ENCODE data around the gene APCDD1.
A peak's percentile ranks its signal among the peaks of the same experiment; 100 is the strongest.

Gene APCDD1

DNA sequence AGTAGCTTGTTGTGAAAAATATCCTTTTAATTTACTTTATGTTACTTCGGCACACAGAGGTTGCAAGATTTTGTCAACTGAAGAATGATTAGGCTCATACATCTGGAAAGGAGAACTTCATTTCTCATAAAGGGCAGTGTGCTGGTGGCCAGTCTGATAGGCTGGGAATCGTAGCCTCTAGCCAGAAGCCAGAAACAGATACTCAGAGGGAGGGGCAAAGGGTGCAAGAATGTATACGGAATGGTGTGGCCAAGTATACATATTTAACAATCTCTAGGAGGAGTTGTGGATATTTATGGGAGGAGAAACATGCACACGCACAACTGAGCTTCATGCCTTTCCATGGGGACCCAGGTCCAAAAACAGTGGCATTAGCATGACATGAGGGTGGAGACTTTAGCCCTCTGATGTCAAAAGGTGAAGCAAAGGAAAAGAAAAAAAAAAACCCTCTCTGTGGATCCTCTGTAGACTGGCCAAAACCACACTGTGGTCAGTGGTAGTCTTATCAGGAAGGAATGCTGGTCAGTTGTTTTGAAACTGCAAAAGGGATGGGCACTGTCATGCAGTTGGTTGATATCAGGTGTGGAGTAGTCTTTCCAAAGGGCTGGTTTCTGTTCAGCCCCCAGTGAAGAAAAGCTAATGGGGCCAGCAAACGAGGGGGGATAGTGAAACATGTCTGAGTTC, 34.9 kb upstream of the APCDD1 start:
- TF ChIP-seq POLR2A (IDR thresholded peaks at IDR 0.05; ENCODE audit: low read length) = no peak
- DNase-seq = peak in 1 of 2 experiments; percentile 17

DNA sequence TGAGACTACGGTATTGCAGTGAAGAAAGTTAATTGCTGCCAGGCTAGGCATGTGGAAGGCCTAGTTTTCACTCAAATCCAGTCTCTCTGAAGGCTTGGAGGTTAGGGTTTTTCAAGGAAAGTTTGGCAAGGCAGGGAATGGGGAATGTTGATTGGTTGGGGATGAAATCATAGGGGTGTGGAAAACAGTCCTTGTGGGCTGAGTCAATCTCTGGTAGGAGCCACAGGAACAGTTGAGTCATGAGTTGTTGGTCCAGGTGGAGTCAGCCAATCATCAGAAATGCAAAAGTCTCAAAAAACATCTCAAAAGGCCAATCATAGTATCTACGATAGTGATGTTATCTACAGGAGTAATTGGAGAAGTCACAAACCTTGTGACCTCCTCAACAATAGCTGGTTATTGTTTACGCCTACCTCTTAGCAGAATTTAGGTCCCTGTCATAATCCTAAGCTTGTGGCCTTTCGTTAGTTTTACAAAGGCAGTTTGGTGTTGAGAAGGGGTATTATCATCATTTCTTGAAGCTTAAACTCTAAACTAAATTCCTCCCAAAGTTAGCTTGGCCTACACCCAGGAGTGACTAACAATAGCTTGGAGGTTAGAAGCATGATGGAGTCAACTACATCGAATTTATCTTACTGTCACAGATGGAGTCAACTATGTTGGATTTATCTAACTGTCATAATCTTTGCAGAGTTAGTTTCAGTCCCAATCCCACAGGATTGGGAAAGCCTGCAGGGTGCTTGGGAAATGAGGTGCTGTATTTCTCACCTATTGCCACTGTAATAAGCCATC, 33.7 kb upstream of the APCDD1 start:
- TF ChIP-seq GATA1 (IDR thresholded peaks at IDR 0.05; ENCODE audit: low read depth, low read length) = no peak
- TF ChIP-seq POLR2A (IDR thresholded peaks at IDR 0.05; ENCODE audit: low read length) = no peak
- no peak for DNase-seq

DNA sequence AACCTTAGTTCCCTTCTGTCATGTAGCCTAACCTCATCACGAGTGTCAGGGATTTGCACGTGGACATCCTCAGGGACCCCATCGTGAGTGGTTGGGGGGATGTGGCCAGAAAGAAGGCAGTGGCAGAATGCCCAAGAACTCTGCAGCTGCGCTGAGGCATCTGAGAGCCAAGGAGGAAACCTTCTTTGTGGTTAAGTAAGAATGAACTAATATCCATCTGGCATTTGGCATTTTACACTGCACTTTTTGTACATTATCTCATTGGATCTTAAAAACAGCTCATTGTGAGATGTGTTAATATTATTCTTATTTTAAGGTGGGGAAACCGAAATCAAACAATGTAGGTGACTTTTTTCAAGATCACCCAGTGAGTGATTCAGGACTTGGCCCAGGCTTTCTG, 32.6 kb upstream of the APCDD1 start:
- TF ChIP-seq POLR2A (IDR thresholded peaks at IDR 0.05; ENCODE audit: low read length) = no peak
- TF ChIP-seq GATA1 (IDR thresholded peaks at IDR 0.05; ENCODE audit: low read depth, low read length) = no peak
- DNase-seq = no peak

DNA sequence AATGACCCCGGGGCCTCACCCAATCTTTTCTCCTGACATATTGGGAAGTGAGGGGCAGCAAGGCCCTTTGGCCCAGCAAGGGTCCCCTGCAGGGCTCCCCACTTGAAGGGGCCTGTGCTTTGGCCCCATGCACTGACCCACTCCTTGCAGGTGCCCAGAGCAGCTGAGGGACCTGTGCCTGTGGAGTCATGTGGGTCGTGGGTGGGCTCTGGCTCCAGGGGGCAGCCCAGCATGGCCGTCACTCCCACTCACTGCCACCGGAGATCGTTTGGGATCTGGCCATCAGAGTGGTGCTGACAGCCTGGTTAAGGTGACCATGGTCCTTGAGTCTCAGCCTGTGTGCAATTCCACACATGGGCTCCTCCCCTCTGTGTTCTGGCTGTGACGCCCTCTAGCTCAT, 31.7 kb upstream of the APCDD1 start:
- TF ChIP-seq GATA1 (IDR thresholded peaks at IDR 0.05; ENCODE audit: low read depth, low read length) (no peak), POLR2A (IDR thresholded peaks at IDR 0.05; ENCODE audit: low read length) (no peak)
- no peak for DNase-seq

DNA sequence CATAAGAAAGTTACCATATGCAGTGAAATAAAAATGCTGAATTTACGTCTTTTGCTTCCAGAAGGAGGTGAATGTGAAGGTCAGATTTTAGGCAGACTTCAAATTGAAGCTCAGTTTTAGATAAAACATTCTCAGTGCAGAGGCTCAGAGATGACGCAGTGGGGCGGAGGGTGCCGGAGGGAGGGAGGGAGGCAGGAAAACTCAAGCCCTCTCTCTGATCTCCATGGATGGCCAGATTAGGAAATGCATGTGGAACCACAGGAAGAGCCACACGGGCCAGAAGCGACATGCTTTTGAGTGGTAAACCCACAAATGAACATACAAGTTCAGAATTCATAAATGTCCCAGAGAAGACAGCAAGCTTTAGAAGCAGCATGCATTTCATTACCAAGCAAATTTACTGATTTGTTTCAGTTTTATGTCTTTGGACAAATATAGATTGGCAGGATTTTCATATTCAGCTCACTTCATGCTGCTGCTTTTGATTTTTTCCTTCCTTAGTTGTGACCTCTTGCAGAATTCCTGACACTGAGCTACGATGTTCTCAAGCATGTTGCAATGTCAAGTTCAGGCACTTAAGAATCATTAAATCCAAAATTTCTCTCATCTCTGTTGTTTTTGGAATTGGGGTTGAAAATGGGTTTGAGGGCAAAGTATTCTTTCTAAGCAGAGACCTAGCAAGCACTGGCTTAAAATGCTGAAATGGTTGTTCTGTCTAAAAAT, 29.7 kb upstream of the APCDD1 start:
- DNase-seq = no peak
- TF ChIP-seq GATA1 (IDR thresholded peaks at IDR 0.05; ENCODE audit: low read depth, low read length) (no peak), POLR2A (IDR thresholded peaks at IDR 0.05; ENCODE audit: low read length) (no peak)

DNA sequence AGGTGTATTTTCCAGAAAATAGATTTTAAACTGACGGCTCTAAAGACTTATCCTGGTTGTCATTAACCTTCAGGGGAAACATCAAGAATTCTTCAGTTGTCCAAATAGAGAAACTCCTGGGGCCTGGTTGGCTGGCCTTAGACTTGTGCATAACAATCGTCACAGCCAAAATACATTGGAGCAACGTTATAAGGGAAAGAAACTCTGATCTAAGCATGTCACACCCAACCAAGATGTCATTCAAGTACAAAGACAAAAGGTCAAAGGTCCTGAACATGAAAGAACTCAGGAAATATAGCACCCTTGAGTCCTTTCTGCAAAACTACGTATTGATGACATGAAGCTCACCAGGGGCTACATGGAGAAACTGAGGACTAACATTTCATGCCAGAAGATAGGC, 23.8 kb upstream of the APCDD1 start:
- TF ChIP-seq GATA1 (IDR thresholded peaks at IDR 0.05; ENCODE audit: low read depth, low read length) (no peak), POLR2A (IDR thresholded peaks at IDR 0.05; ENCODE audit: low read length) (no peak)
- DNase-seq = no peak

DNA sequence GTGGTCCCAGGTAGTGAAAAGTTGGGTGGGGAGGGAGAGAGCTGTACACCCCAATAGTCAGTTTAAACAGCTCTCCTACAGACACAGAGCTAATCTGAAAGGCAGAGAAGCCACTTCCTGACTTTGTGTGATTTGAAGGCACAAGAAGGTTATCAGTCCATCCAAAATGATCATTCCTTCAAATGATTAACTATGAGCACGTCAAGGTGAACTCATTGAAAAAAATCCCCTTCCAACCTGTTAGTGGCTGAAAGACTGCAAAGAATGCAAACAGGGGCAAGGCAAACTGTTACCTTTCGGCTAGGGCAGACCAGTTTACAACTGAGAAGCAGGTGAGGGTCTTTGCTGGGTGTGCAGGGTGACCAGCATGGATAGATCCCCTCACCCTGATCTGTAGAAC, 22.8 kb upstream of the APCDD1 start:
- TF ChIP-seq GATA1 (IDR thresholded peaks at IDR 0.05; ENCODE audit: low read depth, low read length) (no peak), POLR2A (IDR thresholded peaks at IDR 0.05; ENCODE audit: low read length) (no peak)
- DNase-seq = no peak

DNA sequence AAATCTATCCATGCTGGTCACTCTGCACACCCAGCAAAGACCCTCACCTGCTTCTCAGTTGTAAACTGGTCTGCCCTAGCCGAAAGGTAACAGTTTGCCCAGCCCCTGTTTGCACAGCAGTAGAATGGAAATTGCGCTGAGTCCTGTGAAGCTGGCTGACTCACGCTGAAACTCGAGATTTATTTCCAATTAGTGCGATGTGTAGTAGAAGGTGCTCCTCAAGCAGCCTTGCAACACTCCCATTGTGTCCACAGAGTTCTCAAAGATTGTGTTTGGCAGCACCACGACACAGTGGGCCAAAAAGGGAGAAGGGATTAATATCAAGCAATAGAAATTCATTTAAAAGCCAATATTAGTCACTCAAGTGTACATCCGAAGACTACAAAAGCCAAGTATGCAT, 21.7 kb upstream of the APCDD1 start:
- TF ChIP-seq POLR2A (IDR thresholded peaks at IDR 0.05; ENCODE audit: low read length) = no peak
- no peak for TF ChIP-seq GATA1 (IDR thresholded peaks at IDR 0.05; ENCODE audit: low read depth, low read length)
- no peak for DNase-seq

DNA sequence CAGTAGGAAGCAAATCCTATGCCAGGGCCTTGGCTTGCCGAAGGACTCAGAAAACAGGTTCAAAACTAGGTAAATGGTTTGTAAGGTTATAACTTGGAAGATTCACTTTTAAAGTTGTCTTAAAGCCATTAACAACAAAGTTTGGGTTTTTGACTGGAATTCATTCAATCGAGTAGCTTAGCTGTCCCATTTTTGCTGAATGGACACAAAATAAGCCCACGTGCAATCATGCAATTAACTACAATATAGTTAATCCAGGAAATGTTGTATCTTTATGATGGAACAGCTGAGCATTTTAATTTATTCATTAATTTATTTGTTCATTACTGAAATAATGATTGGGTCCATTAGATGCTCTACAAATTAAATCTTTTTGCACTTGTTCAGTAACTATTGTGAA, 18.3 kb upstream of the APCDD1 start:
- no peak for TF ChIP-seq POLR2A (IDR thresholded peaks at IDR 0.05; ENCODE audit: low read length)
- TF ChIP-seq GATA1 (IDR thresholded peaks at IDR 0.05; ENCODE audit: low read depth, low read length) = no peak
- no peak for DNase-seq

DNA sequence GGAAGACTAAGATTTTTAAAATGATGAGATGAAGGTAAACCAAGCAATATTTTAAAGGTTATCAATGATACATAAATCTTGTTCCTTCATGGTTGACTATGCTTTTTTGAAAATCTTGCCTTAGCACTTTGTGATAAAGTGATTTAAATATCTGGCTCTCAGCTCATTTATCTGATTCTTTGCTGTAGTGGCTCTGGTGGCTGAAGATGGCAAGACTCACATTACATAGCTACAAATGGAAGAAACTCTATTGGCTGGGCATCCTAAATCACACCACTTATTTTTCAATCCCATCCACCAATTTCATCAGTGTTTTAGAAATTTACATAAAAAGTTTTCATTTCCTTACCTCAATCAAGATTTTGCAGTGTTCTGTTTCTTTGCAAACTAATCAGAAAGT, 16.6 kb upstream of the APCDD1 start:
- no peak for TF ChIP-seq POLR2A (IDR thresholded peaks at IDR 0.05; ENCODE audit: low read length)
- no peak for TF ChIP-seq GATA1 (IDR thresholded peaks at IDR 0.05; ENCODE audit: low read depth, low read length)

DNA sequence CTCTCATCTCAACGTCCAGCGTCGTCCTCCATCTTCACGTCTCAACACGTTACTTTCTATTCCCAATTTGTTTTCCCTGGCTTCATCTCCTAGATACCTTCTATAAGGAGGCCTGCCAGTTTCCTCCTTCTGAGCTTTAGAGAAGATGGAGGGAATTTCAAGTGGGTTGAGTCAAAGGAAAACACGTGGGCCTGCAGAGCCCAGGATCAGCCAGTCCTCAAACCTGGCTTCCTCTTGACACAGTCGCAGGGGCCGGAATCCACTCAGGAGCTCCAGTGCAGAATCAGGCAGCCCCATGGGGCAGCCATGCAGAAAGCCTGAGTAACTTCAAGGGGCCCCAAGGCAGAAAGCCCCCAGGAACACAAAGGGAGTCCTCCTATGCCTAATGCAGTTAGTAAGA, 14.5 kb upstream of the APCDD1 start:
- TF ChIP-seq GATA1 (IDR thresholded peaks at IDR 0.05; ENCODE audit: low read depth, low read length) (no peak), POLR2A (IDR thresholded peaks at IDR 0.05; ENCODE audit: low read length) (no peak)

More for the DNA sequence above, 16.6 kb upstream of the APCDD1 start:
- no peak for DNase-seq

DNA sequence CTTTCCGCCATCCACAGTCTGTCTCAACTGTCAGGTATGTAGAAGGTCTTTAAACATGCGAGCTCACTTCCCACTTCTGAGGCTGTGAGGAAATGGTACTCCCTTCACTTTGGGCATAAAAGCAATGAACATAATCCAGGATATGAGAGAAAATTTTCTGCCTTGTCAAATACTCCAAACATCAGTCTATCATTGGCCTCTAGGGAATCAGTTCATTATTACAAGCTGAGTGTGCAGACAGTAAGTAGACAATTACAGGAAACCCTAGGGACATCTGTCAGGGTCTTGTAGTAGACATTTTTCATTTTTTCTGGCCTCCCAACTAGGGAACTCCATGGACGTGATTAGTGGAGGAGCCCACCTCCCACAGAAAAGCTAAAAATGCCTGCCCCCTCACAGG, 13.6 kb upstream of the APCDD1 start:
- TF ChIP-seq POLR2A (IDR thresholded peaks at IDR 0.05; ENCODE audit: low read length) (no peak), GATA1 (IDR thresholded peaks at IDR 0.05; ENCODE audit: low read depth, low read length) (no peak)
- no peak for DNase-seq

More for the DNA sequence above, 14.5 kb upstream of the APCDD1 start:
- no peak for DNase-seq

DNA sequence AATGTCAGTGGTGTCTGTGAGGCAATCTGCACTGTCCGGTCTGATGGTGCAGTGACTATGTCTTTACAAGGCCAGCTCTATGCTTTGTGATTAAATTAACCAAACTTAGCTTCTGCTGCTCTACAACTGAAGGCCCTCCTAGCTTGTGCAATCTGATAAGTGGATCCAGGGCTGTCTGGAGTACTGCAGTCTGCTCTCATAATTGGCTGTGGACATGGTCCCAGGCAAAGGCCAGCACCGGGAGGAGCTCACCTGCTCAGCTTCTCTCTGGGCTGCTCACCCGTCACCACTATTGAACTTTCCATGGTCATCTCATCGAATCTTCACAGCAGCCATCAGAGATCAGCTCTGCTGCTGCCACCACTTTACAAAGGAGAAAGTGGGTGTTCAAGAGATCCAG, 13.0 kb upstream of the APCDD1 start:
- DNase-seq = no peak
- TF ChIP-seq GATA1 (IDR thresholded peaks at IDR 0.05; ENCODE audit: low read depth, low read length) = no peak
- no peak for TF ChIP-seq POLR2A (IDR thresholded peaks at IDR 0.05; ENCODE audit: low read length)

DNA sequence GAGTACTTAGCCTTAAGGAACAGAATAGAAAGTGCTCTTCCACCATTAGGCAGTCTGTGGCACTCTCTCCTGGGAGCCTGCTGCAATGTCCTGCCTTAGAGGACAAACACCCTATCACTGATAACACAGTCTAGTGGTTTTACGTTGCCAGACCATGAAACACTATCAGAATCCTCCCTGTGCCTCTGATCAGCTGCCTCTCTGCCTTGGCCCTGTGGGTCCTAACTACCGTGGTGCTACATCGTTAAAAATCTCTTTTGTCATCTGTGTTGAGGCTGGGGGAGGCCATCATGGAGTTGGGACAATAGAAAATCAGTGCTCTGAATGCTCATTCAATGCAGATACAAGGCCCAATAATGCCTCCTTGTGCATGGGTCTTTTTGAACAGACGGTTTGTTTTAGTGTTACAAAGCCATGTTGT, 11.9 kb upstream of the APCDD1 start:
- TF ChIP-seq POLR2A (IDR thresholded peaks at IDR 0.05; ENCODE audit: low read length) (no peak), GATA1 (IDR thresholded peaks at IDR 0.05; ENCODE audit: low read depth, low read length) (no peak)
- no peak for DNase-seq

All from erythroblast (primary cell).